Uterus (tissue), 4 donors: ENCODE data around the gene PLRG1. TPM values are rescaled to one million over a fixed set of nuclear protein-coding genes. Genes with fewer than 3 reads are reported as not detected.

Experiments used
- DNase-seq, 2 donors: peaks; one replicate each; pipeline ENCODE4 v3.0.0-alpha.2; 2019 to 2020
- H3K27ac ChIP-seq, 2 donors: fragments of 200-600 bp; sonication (generic); 1 replicate in 1 of 2; 2 replicates in 1 of 2; pipeline ENCODE4 v1.5.1; 2016 to 2018
- H3K27me3 ChIP-seq, 2 donors: fragments of 200-600 bp; sonication (generic); one replicate each; pipeline ENCODE4 v1.5.1; 2018 to 2019; ENCODE audit warnings: control low read depth in 1 of 2
- H3K36me3 ChIP-seq, 2 donors: fragments of 200-600 bp; sonication (generic); one replicate each; pipeline ENCODE4 v1.5.1; 2019; ENCODE audit warnings: control low read depth in 1 of 2
- H3K4me1 ChIP-seq, 2 donors: fragments of 200-600 bp; sonication (generic); one replicate each; pipeline ENCODE4 v1.5.1; 2018 to 2019; ENCODE audit warnings: control low read depth in 1 of 2
- H3K4me3 ChIP-seq, 2 donors: fragments of 200-600 bp; sonication (generic); 1 replicate in 1 of 2; 2 replicates in 1 of 2; pipeline ENCODE4 v1.5.1; 2018 to 2019; ENCODE audit warnings: mild to moderate bottlenecking in 1 of 2
- H3K9me3 ChIP-seq, 2 donors: fragments of 200-600 bp; sonication (generic); one replicate each; pipeline ENCODE4 v1.5.1; 2019; ENCODE audit warnings: control low read depth in 1 of 2
- POLR2A ChIP-seq, 2 donors: fragments of 450-650 bp; IDR thresholded peaks; one replicate each; pipeline ENCODE4 v1.6.1; 2016; ENCODE audit warnings: antibody characterized with exemption in 2 of 2, mild to moderate bottlenecking in 1 of 2, moderate library complexity in 1 of 2
- intact Hi-C: fragments of 100-400 bp; cut with DNase I; formaldehyde crosslinking; loops from one replicate; pipeline ENCODE4 v1.15.1; 2023; ENCODE audit warnings: low total_unique reads
- total RNA-seq, 4 donors: library from RNA; depleted of rRNA in 3 of 4; stranded (reverse); fragments of >200 nt in 3 of 4; gene quantifications; one replicate each; pipeline versions ENCODE4 v1.1.0 to v1.2.4, GENCODE V29; 2014 to 2023
- TF ChIP-seq, protein P1 (sequence below), 4 experiments: fragments of 200-600 bp in 2 of 4; fragments of 450-650 bp in 2 of 4; sonication (generic) in 2 of 4; IDR thresholded peaks; one replicate each; pipeline ENCODE4 v1.5.1; 2016 to 2019; ENCODE audit warnings: antibody characterized with exemption in 4 of 4, mild to moderate bottlenecking in 2 of 4, moderate library complexity in 1 of 4
- donor health status: DM: yes; HTN: yes; CAD: no.

The PLRG1 gene
- total RNA-seq, 4 donors from 2014 or later = 24.1 to 99.1 (median 85.2) TPM

DNA sequence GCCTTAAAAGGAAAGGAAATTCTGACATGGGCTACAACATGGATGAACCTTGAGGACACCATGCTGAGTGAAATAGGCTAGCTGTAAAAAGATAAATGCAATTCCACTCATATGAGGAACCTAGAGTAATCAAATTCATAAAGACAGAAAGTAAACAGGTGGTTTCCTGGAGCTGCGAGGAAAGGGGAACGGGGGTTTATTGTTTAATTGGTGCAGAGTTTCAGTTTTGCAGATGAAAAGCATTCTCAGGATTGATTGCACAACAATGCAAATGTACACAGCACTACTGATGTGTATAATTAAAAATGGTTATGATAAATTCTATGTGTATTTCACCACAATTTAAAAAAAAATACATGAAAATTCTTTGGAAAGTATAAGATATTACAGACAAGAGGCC, 24.0 kb downstream of the PLRG1 start:
- no peak for TF ChIP-seq POLR2A (IDR thresholded peaks at IDR 0.05)
- TF ChIP-seq, protein P1, sequence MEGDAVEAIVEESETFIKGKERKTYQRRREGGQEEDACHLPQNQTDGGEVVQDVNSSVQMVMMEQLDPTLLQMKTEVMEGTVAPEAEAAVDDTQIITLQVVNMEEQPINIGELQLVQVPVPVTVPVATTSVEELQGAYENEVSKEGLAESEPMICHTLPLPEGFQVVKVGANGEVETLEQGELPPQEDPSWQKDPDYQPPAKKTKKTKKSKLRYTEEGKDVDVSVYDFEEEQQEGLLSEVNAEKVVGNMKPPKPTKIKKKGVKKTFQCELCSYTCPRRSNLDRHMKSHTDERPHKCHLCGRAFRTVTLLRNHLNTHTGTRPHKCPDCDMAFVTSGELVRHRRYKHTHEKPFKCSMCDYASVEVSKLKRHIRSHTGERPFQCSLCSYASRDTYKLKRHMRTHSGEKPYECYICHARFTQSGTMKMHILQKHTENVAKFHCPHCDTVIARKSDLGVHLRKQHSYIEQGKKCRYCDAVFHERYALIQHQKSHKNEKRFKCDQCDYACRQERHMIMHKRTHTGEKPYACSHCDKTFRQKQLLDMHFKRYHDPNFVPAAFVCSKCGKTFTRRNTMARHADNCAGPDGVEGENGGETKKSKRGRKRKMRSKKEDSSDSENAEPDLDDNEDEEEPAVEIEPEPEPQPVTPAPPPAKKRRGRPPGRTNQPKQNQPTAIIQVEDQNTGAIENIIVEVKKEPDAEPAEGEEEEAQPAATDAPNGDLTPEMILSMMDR (IDR thresholded peaks at IDR 0.05) = no peak
- Histone ChIP-seq H3K4me1 (no peaks in the 10 kb centered on the region), H3K9me3 (no peaks in the 10 kb centered on the region), H3K4me3 (no peak overlapping the region), H3K27ac (no peak overlapping the region), H3K27me3 (no peaks in the 10 kb centered on the region), H3K36me3 (no peaks in the 10 kb centered on the region)
- intact Hi-C loops = no loop called here
- no peak for DNase-seq

DNA sequence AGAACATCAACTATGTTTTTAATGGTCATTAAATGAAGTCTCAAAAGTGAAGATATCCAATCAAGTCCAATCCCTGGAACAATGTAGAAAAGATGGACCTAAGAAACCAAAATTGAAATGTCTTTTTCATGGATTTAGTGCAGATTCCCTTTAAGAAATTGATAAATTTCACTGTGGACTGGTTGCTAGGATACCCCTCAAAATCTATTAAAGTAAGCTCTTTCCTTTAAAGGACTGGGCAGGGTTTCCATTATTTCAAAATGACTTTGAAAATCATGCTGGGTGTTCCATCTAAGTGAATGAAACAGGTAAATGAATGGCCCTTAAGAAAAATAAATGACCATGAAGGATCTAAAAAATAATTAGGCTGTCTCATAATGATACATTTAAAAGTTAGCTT, 28.6 kb downstream of the PLRG1 start:
- no peaks in the 10 kb centered on the region for H3K4me1 ChIP-seq
- no peak overlapping the region for H3K4me3 ChIP-seq
- TF ChIP-seq, protein P1 (IDR thresholded peaks at IDR 0.05) = no peak
- no peak for TF ChIP-seq POLR2A (IDR thresholded peaks at IDR 0.05)
- H3K27ac ChIP-seq = no peak overlapping the region
- H3K36me3 ChIP-seq = no peaks in the 10 kb centered on the region
- H3K9me3 ChIP-seq = no peaks in the 10 kb centered on the region
- H3K27me3 ChIP-seq = no peaks in the 10 kb centered on the region
- no peak for DNase-seq
- intact Hi-C loops = no loop called here

DNA sequence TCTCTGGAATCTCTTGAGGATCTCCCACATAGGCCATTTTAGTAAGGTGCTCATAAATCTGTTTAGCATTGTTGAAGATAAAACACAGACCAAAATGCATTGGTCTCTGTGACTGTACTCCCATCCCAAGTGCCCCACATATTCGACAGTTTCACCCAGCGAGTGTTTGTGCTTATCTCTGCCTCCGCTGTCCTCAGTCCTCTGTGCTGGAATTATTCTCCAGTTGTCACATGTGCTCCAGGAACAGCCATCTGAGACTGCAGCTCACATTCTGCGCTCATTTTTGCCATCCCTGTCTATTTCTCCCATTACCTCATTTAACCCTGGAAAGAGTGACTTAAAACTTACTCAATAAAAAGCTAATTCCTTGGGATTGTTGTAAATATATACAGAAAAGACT, 31.0 kb downstream of the PLRG1 start:
- Histone ChIP-seq H3K9me3 (no peaks in the 10 kb centered on the region), H3K36me3 (no peaks in the 10 kb centered on the region), H3K27ac (no peak overlapping the region), H3K4me1 (no peaks in the 10 kb centered on the region), H3K4me3 (no peak overlapping the region), H3K27me3 (no peaks in the 10 kb centered on the region)
- no peak for DNase-seq
- intact Hi-C loops = no loop called here
- no peak for TF ChIP-seq POLR2A (IDR thresholded peaks at IDR 0.05)
- TF ChIP-seq, protein P1 (IDR thresholded peaks at IDR 0.05) = no peak

DNA sequence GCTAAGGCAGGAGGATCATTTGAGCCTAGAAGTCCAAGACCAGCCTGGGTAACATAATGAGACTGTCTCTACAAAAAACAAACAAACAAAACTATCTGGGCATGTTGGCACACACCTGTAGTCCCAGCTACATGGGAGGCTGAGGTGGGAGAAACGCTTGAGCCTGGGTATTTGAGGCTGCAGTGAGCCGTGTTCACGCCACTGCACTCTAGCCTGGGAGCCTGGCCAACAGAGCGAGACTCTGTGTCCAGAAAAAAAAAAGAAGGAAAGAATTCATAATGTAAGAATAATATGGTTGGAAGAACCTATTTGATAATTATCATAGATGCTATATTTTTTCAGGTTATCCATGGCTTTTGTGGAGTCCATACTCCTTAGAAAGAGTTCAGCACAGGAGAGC, 32.6 kb downstream of the PLRG1 start:
- no peaks in the 10 kb centered on the region for H3K4me1 ChIP-seq
- TF ChIP-seq POLR2A (IDR thresholded peaks at IDR 0.05) = no peak
- TF ChIP-seq, protein P1 (IDR thresholded peaks at IDR 0.05) = no peak
- H3K9me3 ChIP-seq = no peaks in the 10 kb centered on the region
- no peak overlapping the region for H3K4me3 ChIP-seq
- no peaks in the 10 kb centered on the region for H3K27me3 ChIP-seq
- H3K36me3 ChIP-seq = no peaks in the 10 kb centered on the region
- no peak overlapping the region for H3K27ac ChIP-seq
- intact Hi-C loops = no loop called here
- no peak for DNase-seq

DNA sequence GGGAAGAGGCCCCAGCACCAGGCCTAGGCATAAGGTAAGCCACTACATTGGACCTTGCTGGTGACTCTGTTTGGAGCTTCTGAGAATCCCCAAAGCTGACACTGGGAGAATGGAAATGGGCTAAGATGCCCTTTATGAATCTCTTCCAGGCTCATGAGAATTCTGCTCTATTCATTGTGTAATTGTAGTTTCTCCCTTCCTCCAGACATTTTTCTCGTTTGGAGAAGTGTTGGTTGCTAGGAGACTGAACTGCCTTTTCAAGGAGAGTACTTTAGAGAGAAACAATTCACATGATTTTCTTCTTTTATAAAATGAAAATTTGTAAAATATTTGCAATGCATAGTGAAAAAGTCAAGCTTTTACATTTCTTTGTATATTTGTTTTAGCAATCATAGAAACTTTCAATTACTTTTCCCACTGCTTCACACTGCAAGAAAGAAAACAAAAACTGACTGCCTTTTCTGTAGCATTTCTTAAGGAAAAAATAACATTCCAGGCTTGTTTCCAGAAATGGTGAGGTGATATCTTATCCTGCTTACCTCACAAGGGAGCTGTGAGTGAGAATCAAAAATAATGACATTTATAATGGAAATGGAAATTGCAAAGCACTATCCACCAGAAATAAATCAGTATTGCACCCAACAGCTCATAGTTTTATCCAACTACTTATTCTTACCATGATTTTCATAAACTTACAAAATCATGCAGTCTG, 33.7 kb downstream of the PLRG1 start:
- no peak overlapping the region for H3K27ac ChIP-seq
- TF ChIP-seq POLR2A (IDR thresholded peaks at IDR 0.05) = no peak
- TF ChIP-seq, protein P1 (IDR thresholded peaks at IDR 0.05) = no peak
- intact Hi-C loops = no loop called here

More for the DNA sequence above, 33.7 kb downstream of the PLRG1 start:
- Histone ChIP-seq H3K36me3 (no peaks in the 10 kb centered on the region), H3K4me3 (no peak overlapping the region), H3K9me3 (no peaks in the 10 kb centered on the region), H3K4me1 (no peaks in the 10 kb centered on the region), H3K27me3 (no peaks in the 10 kb centered on the region)
- no peak for DNase-seq
